Esophagus muscularis mucosa (tissue), 3 donors: ENCODE results near the gene RANBP3.

Source experiments
- CTCF ChIP-seq, 3 experiments: fragments of 200-600 bp in 2 of 3; fragments of 450-650 bp in 1 of 3; sonication (generic) in 2 of 3; IDR thresholded peaks; one replicate each; pipeline ENCODE4 v1.5.1; 2017 to 2019; ENCODE audit warnings: antibody characterized with exemption in 3 of 3, mild to moderate bottlenecking in 2 of 3, moderate library complexity in 1 of 3
- POLR2A ChIP-seq: fragments of 450-650 bp; IDR thresholded peaks from one replicate; pipeline ENCODE4 v1.6.1; 2017; ENCODE audit warnings: antibody characterized with exemption, moderate library complexity, mild to moderate bottlenecking, low read depth
- POLR2AphosphoS5 ChIP-seq, 2 donors: sonication (generic); formaldehyde crosslinking; IDR thresholded peaks; one replicate each; pipeline ENCODE4 v1.6.1; 2017; ENCODE audit warnings: antibody characterized with exemption in 2 of 2

- TF ChIP-seq POLR2AphosphoS5 (IDR thresholded peaks at IDR 0.05): peak; percentile 79 to 97
- TF ChIP-seq CTCF (IDR thresholded peaks at IDR 0.05): no peak
- no peak for TF ChIP-seq POLR2A
Measured at GRCh38 chr19:5966215-5966614, 11.7 kb downstream of the RANBP3 start.
